Ammon's horn (tissue), 1 donor: ENCODE measurements around the gene FUOM.
"Not testable (repeated sequence)": the region's sequence is repeated elsewhere in the genome, so short reads cannot be mapped to it uniquely, and the experiment has no call there.

Experiments
- DNase-seq: peaks from one replicate; pipeline ENCODE4 v3.0.0-alpha.2; 2016; ENCODE audit warnings: low spot score

Gene FUOM

GRCh38 chr10:133388236-133388972, 30.6 kb upstream of the FUOM start:
- DNase-seq: peak; percentile 12

- not testable (repeated sequence) for DNase-seq
These were observed 29.1 kb upstream of the FUOM start for GRCh38 chr10:133386951-133387350.

GRCh38 chr10:133385214-133385613, 27.4 kb upstream of the FUOM start:
- DNase-seq: no peak

- no peak for DNase-seq
These were observed 26.3 kb upstream of the FUOM start for GRCh38 chr10:133384071-133384470.

- no peak for DNase-seq
These were observed 25.7 kb upstream of the FUOM start for GRCh38 chr10:133383551-133383950.

- DNase-seq: no peak
These were observed 23.2 kb upstream of the FUOM start for GRCh38 chr10:133381036-133381435.

GRCh38 chr10:133379801-133380666, 22.2 kb upstream of the FUOM start:
- DNase-seq: peak; percentile 60

- peak; percentile 82 for DNase-seq
These were observed 21.5 kb upstream of the FUOM start, which contains the start of gene PAOX for GRCh38 chr10:133379152-133379800. Gene PAOX, plus strand, starts transcription at chr10:133379262. Its CDS starts 55 bp downstream, at chr10:133379317.

- DNase-seq: peak; percentile 70
These were observed 20.7 kb upstream of the FUOM start for GRCh38 chr10:133378251-133379096.

- no peak for DNase-seq
These were observed 20.0 kb upstream of the FUOM start for GRCh38 chr10:133377818-133378250.

- DNase-seq: no peak
These were observed 19.4 kb upstream of the FUOM start for GRCh38 chr10:133377025-133377817.

GRCh38 chr10:133376183-133376582, 18.4 kb upstream of the FUOM start:
- DNase-seq: not testable (repeated sequence)

GRCh38 chr10:133375357-133376115, 17.7 kb upstream of the FUOM start:
- peak; percentile 61 for DNase-seq

- DNase-seq: peak; percentile 96
These were observed 15.6 kb upstream of the FUOM start, which contains the start of gene ECHS1 for GRCh38 chr10:133373174-133374090. Gene ECHS1, minus strand, starts transcription at chr10:133373354. Its CDS starts 21 bp downstream, at chr10:133373333.

GRCh38 chr10:133372507-133372906, 14.7 kb upstream of the FUOM start:
- DNase-seq: no peak

- DNase-seq: no peak
These were observed 12.4 kb upstream of the FUOM start for GRCh38 chr10:133370030-133370786.

GRCh38 chr10:133368153-133368552, 10.3 kb upstream of the FUOM start:
- DNase-seq: no peak

- not testable (repeated sequence) for DNase-seq
These were observed 9.6 kb upstream of the FUOM start for GRCh38 chr10:133367461-133367860.
